HCT116 (cell line): ENCODE data around the gene SLC4A9. TPM values are rescaled to one million over a fixed set of nuclear protein-coding genes. Genes with fewer than 3 reads are reported as not detected.

Experiments used
- ATAC-seq: fragments of 200-7000 bp; cut with Tn5 transposase; 2 replicates; pipeline ENCODE4 v1.9.1; 2020; ENCODE audit warnings: mild to moderate bottlenecking, moderate library complexity
- BruUV-seq: library from RNA; stranded (reverse); fragments of 400-500 nt; replicated peaks from 2 replicates; lab custom pipeline; 2021; lab: Mats Ljungman, UMichigan
- CTCF ChIA-PET: fragments of 300-600 bp; sonication (Branson Sonifier 250); formaldehyde crosslinking; loops from one replicate; lab custom pipeline; 2021; ENCODE audit warnings: antibody characterized with exemption; lab: Charles Lee
- POLR2A ChIA-PET: fragments of 300-600, 350-600 bp; sonication (Branson Sonifier 250); formaldehyde crosslinking; loops from one replicate; lab custom pipeline; 2021; ENCODE audit warnings: antibody characterized with exemption; lab: Charles Lee
- RAD21 ChIA-PET, 2 experiments: fragments of 300-600 bp; sonication (Branson Sonifier 250); formaldehyde crosslinking; loops; one replicate each; lab custom pipeline; 2023; ENCODE audit warnings: low total read pairs in 2 of 2; ENCODE audit not compliant: uncharacterized antibody in 2 of 2, unreplicated experiment in 2 of 2, low non-redundant PET in 1 of 2; lab: Charles Lee
- DNase-seq: peaks from one replicate; pipeline ENCODE4 v3.0.0-alpha.2; 2010; ENCODE audit warnings: low read depth, low spot score
- H2AFZ ChIP-seq: fragments of 200-600 bp; shearing (Covaris generic), sonication (generic); 2 replicates; pipeline ENCODE4 v1.6.1; 2017; ENCODE audit warnings: low read depth, mixed run types, mixed read lengths, antibody characterized with exemption, low read length; ENCODE audit not compliant: poor library complexity, severe bottlenecking
- H3K27ac ChIP-seq: 2 replicates; pipeline ENCODE4 v1.5.1; 2012; ENCODE audit warnings: low read depth, low read length
- H3K27me3 ChIP-seq: fragments of 200-600 bp; sonication (generic); 2 replicates; pipeline ENCODE4 v1.6.1; 2016; ENCODE audit warnings: mixed run types, low read length, mixed read lengths; ENCODE audit not compliant: insufficient read depth
- H3K36me3 ChIP-seq, 2 experiments: fragments of 200-500 bp in 1 of 2; fragments of 200-600 bp in 1 of 2; sonication (Bioruptor generic) in 1 of 2; sonication (generic) in 1 of 2; 2 replicates each; pipeline versions ENCODE4 v1.5.1 to v1.6.1; 2014 to 2016; ENCODE audit warnings: low read length in 2 of 2, inconsistent platforms in 1 of 2, mixed read lengths in 1 of 2, mixed run types in 1 of 2; ENCODE audit not compliant: insufficient read depth in 2 of 2, control insufficient read depth in 1 of 2
- H3K4me1 ChIP-seq, 2 experiments: fragments of 200-600 bp in 1 of 2; sonication (generic) in 1 of 2; 2 replicates each; pipeline versions ENCODE4 v1.5.1 to v1.6.1; 2012 to 2017; ENCODE audit warnings: low read length in 2 of 2, inconsistent platforms in 1 of 2, mild to moderate bottlenecking in 1 of 2, mixed read lengths in 1 of 2, mixed run types in 1 of 2, moderate library complexity in 1 of 2; ENCODE audit not compliant: insufficient read depth in 2 of 2, control insufficient read depth in 1 of 2
- H3K4me2 ChIP-seq: fragments of 200-600 bp; sonication (generic); 2 replicates; pipeline ENCODE4 v1.6.1; 2017; ENCODE audit warnings: mixed run types, low read length, mixed read lengths
- H3K4me3 ChIP-seq, 2 experiments: fragments of 200-600 bp in 1 of 2; sonication (generic) in 1 of 2; replicated peaks in 1 of 2; 2 replicates each; pipeline ENCODE4 v1.5.1; 2011 to 2016; ENCODE audit warnings: low read length in 2 of 2, control low read depth in 1 of 2, low read depth in 1 of 2, mild to moderate bottlenecking in 1 of 2, mixed read lengths in 1 of 2, mixed run types in 1 of 2
- H3K79me2 ChIP-seq: fragments of 200-600 bp; sonication (generic); 2 replicates; pipeline ENCODE4 v1.6.1; 2017; ENCODE audit warnings: mild to moderate bottlenecking, mixed run types, low read length, moderate library complexity, mixed read lengths; ENCODE audit not compliant: insufficient read depth
- H3K9ac ChIP-seq: fragments of 200-600 bp; sonication (generic); 2 replicates; pipeline ENCODE4 v1.6.1; 2016; ENCODE audit warnings: low read length, mixed read lengths
- H3K9me2 ChIP-seq: fragments of 200-600 bp; sonication (generic), shearing (Covaris generic); 2 replicates; pipeline ENCODE4 v1.6.1; 2017; ENCODE audit warnings: mixed run types, mild to moderate bottlenecking, moderate library complexity; ENCODE audit not compliant: insufficient read depth
- H3K9me3 ChIP-seq, 2 experiments: fragments of 200-500 bp in 1 of 2; fragments of 200-600 bp in 1 of 2; sonication (Bioruptor generic) in 1 of 2; sonication (generic) in 1 of 2; 2 replicates each; pipeline ENCODE4 v1.6.1; 2014 to 2017; ENCODE audit warnings: low read length in 2 of 2, mixed read lengths in 2 of 2, inconsistent platforms in 1 of 2, low read depth in 1 of 2, mild to moderate bottlenecking in 1 of 2, mixed run types in 1 of 2, moderate library complexity in 1 of 2; ENCODE audit not compliant: control insufficient read depth in 1 of 2, insufficient read depth in 1 of 2
- H4K20me1 ChIP-seq: fragments of 200-600 bp; sonication (generic), shearing (Covaris generic); 2 replicates; pipeline ENCODE4 v1.6.1; 2017; ENCODE audit warnings: mixed run types, mild to moderate bottlenecking, moderate library complexity; ENCODE audit not compliant: insufficient read depth
- ATF3 ChIP-seq: IDR thresholded peaks from 2 replicates; pipeline ENCODE4 v1.6.1; 2012
- CEBPB ChIP-seq: IDR thresholded peaks from 2 replicates; pipeline ENCODE4 v1.6.1; 2012; ENCODE audit warnings: low read depth
- EGR1 ChIP-seq: IDR thresholded peaks from 2 replicates; pipeline ENCODE4 v1.6.1; 2012; ENCODE audit warnings: low read depth
- MAX ChIP-seq: IDR thresholded peaks from 2 replicates; pipeline ENCODE4 v1.6.1; 2012
- RAD21 ChIP-seq: IDR thresholded peaks from 2 replicates; pipeline ENCODE4 v1.6.1; 2012; ENCODE audit warnings: low read depth, mild to moderate bottlenecking
- SRF ChIP-seq: IDR thresholded peaks from 2 replicates; pipeline ENCODE4 v1.6.1; 2012; ENCODE audit warnings: low read depth
- YY1 ChIP-seq: IDR thresholded peaks from 2 replicates; pipeline ENCODE4 v1.6.1; 2011; ENCODE audit warnings: low read length, low read depth, moderate library complexity, mild to moderate bottlenecking; ENCODE audit not compliant: insufficient replicate concordance; ENCODE audit errors: extremely low read depth
- intact Hi-C: fragments of 100-400 bp; cut with micrococcal nuclease; formaldehyde crosslinking; loops from 2 replicates; pipeline ENCODE4 v1.10.0; 2022
- total RNA-seq: library from RNA; stranded (reverse); gene quantifications from one replicate; pipeline ENCODE4 v1.2.1, GENCODE V29; 2021; ENCODE audit not compliant: unreplicated experiment
- TF ChIP-seq, protein P1 (sequence below), 3 experiments: fragments of 200-600 bp in 1 of 3; sonication (generic) in 1 of 3; IDR thresholded peaks in 2 of 3; conservative IDR thresholded peaks in 1 of 3; 2 replicates each; pipeline ENCODE4 v1.5.1; 2012 to 2017; ENCODE audit warnings: low read depth in 2 of 3, low read length in 2 of 3, antibody characterized with exemption in 1 of 3, borderline replicate concordance in 1 of 3, control low read depth in 1 of 3, mild to moderate bottlenecking in 1 of 3, mixed read lengths in 1 of 3, mixed run types in 1 of 3, moderate library complexity in 1 of 3; ENCODE audit not compliant: insufficient read depth in 1 of 3

Gene SLC4A9
- total RNA-seq, 1 experiment from 2014 or later, result 0.49 TPM

DNA sequence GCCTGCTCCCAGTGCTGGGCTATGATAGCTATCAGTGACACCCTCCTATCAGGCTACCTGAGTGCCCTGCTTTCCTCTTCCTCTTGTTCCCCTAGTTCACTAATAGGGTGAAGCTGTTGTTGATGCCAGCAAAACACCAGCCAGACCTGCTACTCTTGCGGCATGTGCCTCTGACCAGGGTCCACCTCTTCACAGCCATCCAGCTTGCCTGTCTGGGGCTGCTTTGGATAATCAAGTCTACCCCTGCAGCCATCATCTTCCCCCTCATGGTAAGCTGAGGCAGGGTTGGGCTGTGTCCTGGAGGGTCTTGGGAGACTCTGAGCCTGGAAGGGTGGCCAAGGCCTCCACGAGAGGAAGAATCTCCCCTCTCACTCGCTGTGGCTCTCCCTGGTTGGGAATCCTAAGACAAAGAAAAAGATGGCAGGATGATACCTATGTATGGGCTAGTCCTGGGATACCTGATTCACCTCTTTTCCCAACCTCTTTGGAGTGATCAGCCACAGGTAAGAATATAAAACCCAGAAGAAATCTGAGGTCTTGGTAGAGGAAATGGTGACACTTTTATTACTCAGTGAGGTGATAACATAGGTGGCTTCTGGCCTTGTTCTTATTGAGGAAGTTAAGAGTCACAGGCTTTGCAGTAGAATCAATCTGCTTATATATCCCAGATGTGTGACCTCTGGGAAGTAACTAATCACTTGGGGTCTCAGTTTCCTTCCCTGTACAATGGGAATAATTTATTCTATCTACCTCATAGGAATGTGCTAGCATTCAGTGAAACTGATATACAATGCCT is 11.6 kb downstream of the SLC4A9 start:
- Histone ChIP-seq H3K27me3 (no peaks in the 10 kb centered on the region), H3K27ac (no peak overlapping the region), H3K9me3 (no peaks in the 10 kb centered on the region), H3K36me3 (no peaks in the 10 kb centered on the region), H4K20me1 (no peaks in the 10 kb centered on the region), H3K4me1 (peaks cover 5 to 24% of the 10 kb centered on the region in 2 experiments; a peak in 3 of 4 replicates), H3K9ac (no peak overlapping the region), H3K79me2 (no peaks in the 10 kb centered on the region), H3K9me2 (no peaks in the 10 kb centered on the region), H2AFZ (no peak overlapping the region), H3K4me2 (no peak overlapping the region), H3K4me3 (no peak overlapping the region)
- intact Hi-C loops, result loop anchor here (2.0 to 5.0 kb wide), 2 partner anchors 266 to 347 kb away; partner anchors contain the start of gene TMCO6
- POLR2A ChIA-PET, result interaction anchor here (1.8 to 2.4 kb wide), 2 partner anchors 8 to 25 kb away, joined by 4 to 9 read pairs; partner anchors contain the start of gene HBEGF
- CTCF ChIA-PET, result interaction anchor here (1.0 to 2.6 kb wide), 7 partner anchors 8 to 349 kb away, joined by 3 to 28 read pairs (median 7); no protein-coding TSS in a partner anchor
- BruUV-seq, result no TSS peak
- no peak for DNase-seq
- TF ChIP-seq YY1 (no peak), ATF3 (no peak)
- RAD21 ChIA-PET, result no interaction called here
- no peak for ATAC-seq

GRCh38 chr5:140372971-140373487 is 13.0 kb downstream of the SLC4A9 start:
- Histone ChIP-seq H3K9me2 (no peaks in the 10 kb centered on the region), H3K27ac (no peak overlapping the region), H3K79me2 (no peaks in the 10 kb centered on the region), H2AFZ (peak overlapping the region; percentile 10), H3K27me3 (no peaks in the 10 kb centered on the region), H3K9ac (no peak overlapping the region), H3K4me1 (peaks cover 5 to 10% of the 10 kb centered on the region in 2 experiments; a peak in 3 of 4 replicates), H3K4me2 (peak overlapping the region; percentile 15), H3K9me3 (no peaks in the 10 kb centered on the region), H4K20me1 (no peaks in the 10 kb centered on the region), H3K36me3 (no peaks in the 10 kb centered on the region), H3K4me3 (no peak overlapping the region)
- peak; percentile 94 for ATAC-seq
- RAD21 ChIA-PET, result no interaction called here
- CTCF ChIA-PET, result interaction anchor here (0.6 to 2.6 kb wide), 22 partner anchors 8 to 347 kb away, joined by 3 to 28 read pairs (median 5); partner anchors contain the start of genes EIF4EBP3, HBEGF, SLC4A9 and ZMAT2
- POLR2A ChIA-PET, result interaction anchor here (1.8 to 2.4 kb wide), 2 partner anchors 9 to 27 kb away, joined by 4 to 9 read pairs; partner anchors contain the start of gene HBEGF
- TF ChIP-seq, protein P1, sequence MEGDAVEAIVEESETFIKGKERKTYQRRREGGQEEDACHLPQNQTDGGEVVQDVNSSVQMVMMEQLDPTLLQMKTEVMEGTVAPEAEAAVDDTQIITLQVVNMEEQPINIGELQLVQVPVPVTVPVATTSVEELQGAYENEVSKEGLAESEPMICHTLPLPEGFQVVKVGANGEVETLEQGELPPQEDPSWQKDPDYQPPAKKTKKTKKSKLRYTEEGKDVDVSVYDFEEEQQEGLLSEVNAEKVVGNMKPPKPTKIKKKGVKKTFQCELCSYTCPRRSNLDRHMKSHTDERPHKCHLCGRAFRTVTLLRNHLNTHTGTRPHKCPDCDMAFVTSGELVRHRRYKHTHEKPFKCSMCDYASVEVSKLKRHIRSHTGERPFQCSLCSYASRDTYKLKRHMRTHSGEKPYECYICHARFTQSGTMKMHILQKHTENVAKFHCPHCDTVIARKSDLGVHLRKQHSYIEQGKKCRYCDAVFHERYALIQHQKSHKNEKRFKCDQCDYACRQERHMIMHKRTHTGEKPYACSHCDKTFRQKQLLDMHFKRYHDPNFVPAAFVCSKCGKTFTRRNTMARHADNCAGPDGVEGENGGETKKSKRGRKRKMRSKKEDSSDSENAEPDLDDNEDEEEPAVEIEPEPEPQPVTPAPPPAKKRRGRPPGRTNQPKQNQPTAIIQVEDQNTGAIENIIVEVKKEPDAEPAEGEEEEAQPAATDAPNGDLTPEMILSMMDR (IDR thresholded peaks at IDR 0.05 in 2 of 3, conservative IDR thresholded peaks at IDR 0.05 in 1 of 3; ENCODE audit: borderline replicate concordance in 1 of 3, insufficient read depth in 1 of 3, low read depth in 2 of 3, low read length in 2 of 3), result peak; percentile 68 to 88 (median 80); a peak in 5 of 6 replicates
- TF ChIP-seq MAX, result no peak
- 0 out of 2 replicates have a peak, but pooled peaks have one; percentile 19 for TF ChIP-seq EGR1
- TF ChIP-seq RAD21, result peak; percentile 93
- no peak for TF ChIP-seq SRF
- TF ChIP-seq CEBPB, result no peak
- intact Hi-C loops, result loop anchor here (1.0 to 5.0 kb wide), 3 partner anchors 264 to 346 kb away; partner anchors contain the start of genes IK, NDUFA2 and TMCO6
- DNase-seq, result peak; percentile 71
- BruUV-seq, result no TSS peak
